H9 (cell line): Measurements from ENCODE around the gene MYO7A. TPM values are rescaled to one million over a fixed set of nuclear protein-coding genes. Genes with fewer than 3 reads are reported as not detected.

Experiments used
- DNase-seq: peaks from one replicate; pipeline ENCODE4 v3.0.0-alpha.2; 2017
- H2AFZ ChIP-seq: one replicate; pipeline ENCODE4 v1.6.1; 2013; ENCODE audit warnings: mild to moderate bottlenecking, low read length, control low read depth, moderate library complexity
- H2AK5ac ChIP-seq: 2 replicates; pipeline ENCODE4 v1.6.1; 2013; ENCODE audit warnings: low read length, control low read depth, mixed read lengths; ENCODE audit not compliant: insufficient read length
- H2BK120ac ChIP-seq: one replicate; pipeline ENCODE4 v1.6.1; 2013; ENCODE audit warnings: low read depth, mild to moderate bottlenecking, low read length, control low read depth, inconsistent platforms; ENCODE audit not compliant: poor library complexity, severe bottlenecking
- H2BK12ac ChIP-seq: 2 replicates; pipeline ENCODE4 v1.6.1; 2013; ENCODE audit warnings: low read length, control low read depth, mixed read lengths, low read depth; ENCODE audit not compliant: insufficient read length
- H2BK15ac ChIP-seq: 2 replicates; pipeline ENCODE4 v1.6.1; 2013; ENCODE audit warnings: low read depth, low read length, control low read depth
- H2BK20ac ChIP-seq: one replicate; pipeline ENCODE4 v1.6.1; 2013; ENCODE audit warnings: low read depth, mild to moderate bottlenecking, low read length, control low read depth, inconsistent platforms; ENCODE audit not compliant: poor library complexity, severe bottlenecking
- H2BK5ac ChIP-seq: 2 replicates; pipeline ENCODE4 v1.6.1; 2013; ENCODE audit warnings: low read length, control low read depth, mixed read lengths; ENCODE audit not compliant: insufficient read length
- H3K14ac ChIP-seq: 2 replicates; pipeline ENCODE4 v1.6.1; 2013; ENCODE audit warnings: low read length, control low read depth; ENCODE audit not compliant: insufficient read depth
- H3K18ac ChIP-seq: 2 replicates; pipeline ENCODE4 v1.6.1; 2013; ENCODE audit warnings: low read depth, mild to moderate bottlenecking, mixed read lengths, low read length, control low read depth; ENCODE audit not compliant: insufficient read length
- H3K23ac ChIP-seq: 2 replicates; pipeline ENCODE4 v1.6.1; 2013; ENCODE audit warnings: low read length, control low read depth, mixed read lengths, low read depth; ENCODE audit not compliant: insufficient read length
- H3K23me2 ChIP-seq: 2 replicates; pipeline ENCODE4 v1.6.1; 2013; ENCODE audit warnings: low read depth, mild to moderate bottlenecking, mixed read lengths, low read length, control low read depth; ENCODE audit not compliant: insufficient read length, poor library complexity, severe bottlenecking
- H3K27ac ChIP-seq: 2 replicates; pipeline ENCODE4 v1.5.1; 2013; ENCODE audit warnings: low read length, control low read depth, mixed read lengths, low read depth; ENCODE audit not compliant: insufficient read length
- H3K27me3 ChIP-seq: 2 replicates; pipeline ENCODE4 v1.6.1; 2013; ENCODE audit warnings: low read length, control low read depth, inconsistent platforms; ENCODE audit not compliant: insufficient read depth
- H3K4ac ChIP-seq: 2 replicates; pipeline ENCODE4 v1.6.1; 2013; ENCODE audit warnings: low read depth, mild to moderate bottlenecking, control low read depth, inconsistent platforms, low read length, moderate library complexity
- H3K4me1 ChIP-seq: 2 replicates; pipeline ENCODE4 v1.6.1; 2013; ENCODE audit warnings: low read length, control low read depth, inconsistent platforms; ENCODE audit not compliant: insufficient read depth
- H3K4me2 ChIP-seq: 2 replicates; pipeline ENCODE4 v1.6.1; 2013; ENCODE audit warnings: low read length, control low read depth, mixed read lengths; ENCODE audit not compliant: insufficient read length, insufficient read depth
- H3K56ac ChIP-seq: 2 replicates; pipeline ENCODE4 v1.6.1; 2013; ENCODE audit warnings: low read depth, mild to moderate bottlenecking, mixed read lengths, low read length, control low read depth; ENCODE audit not compliant: insufficient read length
- H3K79me1 ChIP-seq: 2 replicates; pipeline ENCODE4 v1.6.1; 2013; ENCODE audit warnings: low read depth, mild to moderate bottlenecking, moderate library complexity, low read length, control low read depth, inconsistent platforms; ENCODE audit not compliant: insufficient read depth, poor library complexity, severe bottlenecking
- H3K79me2 ChIP-seq: 2 replicates; pipeline ENCODE4 v1.6.1; 2013; ENCODE audit warnings: low read length, control low read depth, inconsistent platforms; ENCODE audit not compliant: insufficient read depth
- H3K9ac ChIP-seq: 2 replicates; pipeline ENCODE4 v1.6.1; 2013; ENCODE audit warnings: low read length, control low read depth, mixed read lengths; ENCODE audit not compliant: insufficient read length; ENCODE audit errors: extremely low read depth
- H3K9me3 ChIP-seq: one replicate; pipeline ENCODE4 v1.6.1; 2013; ENCODE audit warnings: low read depth, low read length, inconsistent platforms; ENCODE audit not compliant: control insufficient read depth
- H3T11ph ChIP-seq: one replicate; pipeline ENCODE4 v1.6.1; 2013; ENCODE audit warnings: mild to moderate bottlenecking, low read length, control low read depth, inconsistent platforms
- H4K20me1 ChIP-seq: one replicate; pipeline ENCODE4 v1.6.1; 2013; ENCODE audit not compliant: control insufficient read depth, insufficient read length, insufficient read depth
- H4K5ac ChIP-seq: 2 replicates; pipeline ENCODE4 v1.6.1; 2013; ENCODE audit warnings: low read depth, mild to moderate bottlenecking, mixed read lengths, low read length, control low read depth; ENCODE audit not compliant: insufficient read length
- H4K8ac ChIP-seq: replicated peaks from 2 replicates; pipeline ENCODE4 v1.6.1; 2013; ENCODE audit warnings: low read length, control low read depth, mixed read lengths, low read depth; ENCODE audit not compliant: insufficient read length
- H4K91ac ChIP-seq: 2 replicates; pipeline ENCODE4 v1.6.1; 2013; ENCODE audit warnings: low read depth, mild to moderate bottlenecking, moderate library complexity, mixed read lengths, low read length, control low read depth; ENCODE audit not compliant: insufficient read length
- H3K27ac Mint-ChIP-seq, 3 experiments: 2 replicates in 2 of 3; 3 replicates in 1 of 3; pipeline ENCODE4 v1.8.0; 2020 to 2021; ENCODE audit warnings: mixed read lengths in 3 of 3, mild to moderate bottlenecking in 1 of 3, moderate library complexity in 1 of 3
- H3K27me3 Mint-ChIP-seq: 2 replicates; pipeline ENCODE4 v1.8.0; 2021; ENCODE audit warnings: low read depth, mild to moderate bottlenecking, moderate library complexity, mixed read lengths
- H3K36me3 Mint-ChIP-seq, 3 experiments: 2 replicates in 2 of 3; 3 replicates in 1 of 3; pipeline ENCODE4 v1.8.0; 2020 to 2021; ENCODE audit warnings: low read depth in 3 of 3, mixed read lengths in 3 of 3; ENCODE audit not compliant: insufficient read depth in 1 of 3
- H3K4me1 Mint-ChIP-seq, 2 experiments: 2 replicates each; pipeline ENCODE4 v1.8.0; 2020; ENCODE audit warnings: mixed read lengths in 2 of 2
- H3K4me3 Mint-ChIP-seq, 2 experiments: 2 replicates in 1 of 2; 3 replicates in 1 of 2; pipeline ENCODE4 v1.8.0; 2020 to 2021; ENCODE audit warnings: mild to moderate bottlenecking in 2 of 2, mixed read lengths in 2 of 2, moderate library complexity in 1 of 2
- H3K9me3 Mint-ChIP-seq, 2 experiments: 2 replicates in 1 of 2; 3 replicates in 1 of 2; pipeline ENCODE4 v1.8.0; 2020; ENCODE audit warnings: mild to moderate bottlenecking in 2 of 2, mixed read lengths in 2 of 2, moderate library complexity in 1 of 2
- CTCF ChIP-seq: fragments of 200-600 bp; sonication (generic); conservative IDR thresholded peaks from 3 replicates; pipeline ENCODE4 v1.8.0; 2021; ENCODE audit warnings: antibody characterized with exemption, mild to moderate bottlenecking
- WGBS: extraction: QIAGEN DNeasy Blood & Tissue Kit; methylation state at CpG from one replicate; pipeline ENCODE4 v1.1.7; 2013; ENCODE audit warnings: missing lambda C conversion rate, low lambda C conversion rate, mixed read lengths; ENCODE audit not compliant: insufficient read length; ENCODE audit errors: extremely low coverage; 5-methylcytosine and 5-hydroxymethylcytosine counted together
- total RNA-seq: library from RNA; stranded (reverse); gene quantifications from 2 replicates; pipeline ENCODE4 v1.2.1, GENCODE V29; 2021

MYO7A gene
- total RNA-seq, 1 experiment from 2014 or later, result 1.6 TPM

DNA sequence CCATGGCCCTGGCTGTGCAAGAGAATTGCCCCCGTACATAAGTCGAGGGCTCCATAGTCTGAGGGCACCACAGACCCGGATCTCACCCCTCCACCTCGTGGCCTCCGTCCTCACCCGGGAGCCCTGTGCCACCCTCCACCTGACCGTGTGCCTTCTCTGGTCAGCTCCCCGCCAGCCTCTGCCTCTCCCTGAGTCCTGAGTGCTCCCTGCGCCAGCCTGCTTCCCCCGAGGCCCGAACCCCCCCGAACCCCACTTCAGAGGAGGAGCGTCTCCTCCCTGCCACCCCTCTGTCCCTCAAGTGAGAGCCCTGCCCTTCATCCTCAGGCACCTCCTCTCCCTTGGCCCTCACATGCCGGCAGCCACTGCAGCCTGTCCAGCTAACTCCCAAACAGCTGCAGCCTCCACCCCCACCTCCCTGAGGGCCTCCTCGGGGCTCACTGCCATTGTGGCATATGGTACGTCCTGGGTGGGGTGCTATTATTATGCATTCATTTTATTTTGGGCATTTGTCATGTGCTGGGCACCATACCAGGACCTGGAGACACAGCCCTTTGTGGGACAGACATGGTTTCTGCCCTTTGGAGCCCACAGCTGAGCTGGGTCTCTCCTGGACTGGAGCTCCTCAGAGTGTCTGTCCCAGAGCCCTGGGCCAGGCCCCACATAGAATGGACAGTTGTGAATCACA is 67.2 kb downstream of the MYO7A start:
- no peak overlapping the region for H2BK120ac ChIP-seq
- WGBS, result no CpG with 5 or more reads among the region's 16 CpGs
- no peaks in the 10 kb centered on the region for H3K23me2 ChIP-seq
- H2BK20ac ChIP-seq, result no peak overlapping the region
- H2BK12ac ChIP-seq, result no peak overlapping the region
- Mint-ChIP-seq H3K27ac (no peak overlapping the region), H3K4me3 (no peak overlapping the region), H3K4me1 (peaks cover 2 to 5% of the 10 kb centered on the region in 2 experiments), H3K36me3 (no peaks in the 10 kb centered on the region), H3K9me3 (no peaks in the 10 kb centered on the region), H3K27me3 (no peaks in the 10 kb centered on the region)
- no peak overlapping the region for H3K56ac ChIP-seq
- H3K4me1 ChIP-seq, result no peaks in the 10 kb centered on the region
- no peak overlapping the region for H2AFZ ChIP-seq
- H3K14ac ChIP-seq, result no peak overlapping the region
- no peak overlapping the region for H3K18ac ChIP-seq
- H2AK5ac ChIP-seq, result no peak overlapping the region
- no peak overlapping the region for H2BK5ac ChIP-seq
- TF ChIP-seq CTCF, result no peak
- H3K4ac ChIP-seq, result no peak overlapping the region
- H3K27me3 ChIP-seq, result no peaks in the 10 kb centered on the region
- no peak overlapping the region for H3K4me2 ChIP-seq
- no peak overlapping the region for H4K91ac ChIP-seq
- H3K27ac ChIP-seq, result no peak overlapping the region
- no peak overlapping the region for H4K8ac ChIP-seq
- no peak overlapping the region for H4K5ac ChIP-seq
- DNase-seq, result no peak
- H3K9me3 ChIP-seq, result no peaks in the 10 kb centered on the region
- no peak overlapping the region for H2BK15ac ChIP-seq
- no peak overlapping the region for H3K23ac ChIP-seq
- no peak overlapping the region for H3T11ph ChIP-seq
- no peaks in the 10 kb centered on the region for H3K79me1 ChIP-seq
- no peak overlapping the region for H3K9ac ChIP-seq
- H3K79me2 ChIP-seq, result no peaks in the 10 kb centered on the region
- H4K20me1 ChIP-seq, result peaks cover 4% of the 10 kb centered on the region
